HG03460 (cell line): Measurements from ENCODE around the gene TBX5.
"Not testable (repeated sequence)": the region's sequence is repeated elsewhere in the genome, so short reads cannot be mapped to it uniquely, and the experiment has no call there.

Experiments
- ATAC-seq: cut with Tn5 transposase; IDR thresholded peaks from one replicate; pipeline ENCODE4 v1.9.1; 2021; ENCODE audit not compliant: unreplicated experiment

The TBX5 gene

DNA sequence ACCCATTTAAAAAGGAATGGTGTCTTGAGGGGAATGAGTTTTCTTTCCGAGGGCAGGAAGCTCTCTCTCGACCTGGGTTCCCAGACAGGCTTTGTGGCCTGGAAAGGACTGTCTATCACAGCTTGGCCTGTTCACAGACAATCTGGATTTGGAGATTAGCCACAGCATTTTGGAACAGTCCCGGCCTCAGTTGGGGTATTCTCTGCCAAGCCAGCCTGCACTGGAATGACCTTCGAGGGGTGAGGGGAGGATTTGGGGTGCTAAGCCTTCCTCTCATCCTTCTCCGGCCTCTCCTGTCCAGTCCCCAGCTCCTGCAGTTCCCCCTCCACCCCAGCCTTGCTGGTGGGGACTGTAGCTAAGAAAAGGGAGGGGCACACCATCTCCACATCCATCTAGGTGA, 13.0 kb downstream of the TBX5 start:
- ATAC-seq, result no peak

GRCh38 chr12:114391088-114391487, 14.9 kb downstream of the TBX5 start:
- no peak for ATAC-seq

GRCh38 chr12:114384739-114385138, 21.2 kb downstream of the TBX5 start:
- ATAC-seq, result no peak

GRCh38 chr12:114381177-114381576, 24.8 kb downstream of the TBX5 start:
- no peak for ATAC-seq

- no peak for ATAC-seq
Measured at GRCh38 chr12:114371733-114372132, 34.2 kb downstream of the TBX5 start.

DNA sequence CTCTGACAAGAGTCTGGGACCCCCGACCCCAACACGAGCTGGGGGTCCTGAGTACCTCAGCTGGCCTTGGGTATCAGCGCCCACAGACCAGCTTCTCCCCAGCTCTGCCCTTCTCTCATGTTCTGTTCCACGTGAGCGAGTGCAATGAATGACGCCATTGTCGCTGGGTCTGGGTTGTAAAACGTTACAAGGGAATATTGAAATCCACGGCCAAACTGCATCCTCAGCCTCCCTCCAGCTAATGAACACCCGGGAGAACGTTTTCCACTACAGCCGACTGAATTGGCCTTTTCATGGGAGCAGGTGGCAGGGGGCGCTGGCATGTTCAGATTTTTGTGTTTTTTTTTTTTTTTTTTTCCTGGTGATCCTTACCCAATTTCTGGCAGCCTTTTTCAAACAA, 34.7 kb downstream of the TBX5 start:
- no peak for ATAC-seq

- no peak for ATAC-seq
Measured at GRCh38 chr12:114368685-114369452, 37.1 kb downstream of the TBX5 start.

GRCh38 chr12:114361992-114362391, 44.0 kb downstream of the TBX5 start:
- no peak for ATAC-seq

GRCh38 chr12:114361545-114361944, 44.4 kb downstream of the TBX5 start:
- no peak for ATAC-seq

GRCh38 chr12:114360485-114360884, 45.5 kb downstream of the TBX5 start:
- ATAC-seq, result no peak

- no peak for ATAC-seq
Measured at GRCh38 chr12:114355389-114356088, 50.4 kb downstream of the TBX5 start.

- ATAC-seq, result not testable (repeated sequence)
Measured at GRCh38 chr12:114349239-114349638, 56.7 kb downstream of the TBX5 start.

- ATAC-seq, result no peak
Measured at GRCh38 chr12:114347861-114348260, 58.1 kb downstream of the TBX5 start.

DNA sequence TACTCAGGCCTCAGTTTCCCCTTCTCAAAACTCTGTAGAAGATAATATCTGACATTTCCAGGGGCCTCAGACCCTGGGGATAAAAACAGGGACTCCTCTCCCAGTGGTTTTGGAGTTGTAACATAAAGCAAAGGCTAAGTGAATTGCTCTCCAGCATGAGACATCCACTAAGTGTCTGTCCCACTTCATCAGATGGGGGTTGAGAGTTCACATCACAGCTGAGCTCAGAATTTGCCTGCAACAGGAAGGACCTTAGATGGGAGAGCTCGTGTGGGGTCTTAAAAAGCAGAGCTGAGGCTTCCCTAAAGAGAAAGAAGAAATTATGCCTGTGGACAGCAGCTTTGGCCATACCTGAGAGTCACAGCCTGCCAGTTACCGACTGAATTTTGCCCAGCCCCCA, 61.1 kb downstream of the TBX5 start:
- no peak for ATAC-seq

GRCh38 chr12:114344303-114344663, 61.7 kb downstream of the TBX5 start:
- no peak for ATAC-seq

DNA sequence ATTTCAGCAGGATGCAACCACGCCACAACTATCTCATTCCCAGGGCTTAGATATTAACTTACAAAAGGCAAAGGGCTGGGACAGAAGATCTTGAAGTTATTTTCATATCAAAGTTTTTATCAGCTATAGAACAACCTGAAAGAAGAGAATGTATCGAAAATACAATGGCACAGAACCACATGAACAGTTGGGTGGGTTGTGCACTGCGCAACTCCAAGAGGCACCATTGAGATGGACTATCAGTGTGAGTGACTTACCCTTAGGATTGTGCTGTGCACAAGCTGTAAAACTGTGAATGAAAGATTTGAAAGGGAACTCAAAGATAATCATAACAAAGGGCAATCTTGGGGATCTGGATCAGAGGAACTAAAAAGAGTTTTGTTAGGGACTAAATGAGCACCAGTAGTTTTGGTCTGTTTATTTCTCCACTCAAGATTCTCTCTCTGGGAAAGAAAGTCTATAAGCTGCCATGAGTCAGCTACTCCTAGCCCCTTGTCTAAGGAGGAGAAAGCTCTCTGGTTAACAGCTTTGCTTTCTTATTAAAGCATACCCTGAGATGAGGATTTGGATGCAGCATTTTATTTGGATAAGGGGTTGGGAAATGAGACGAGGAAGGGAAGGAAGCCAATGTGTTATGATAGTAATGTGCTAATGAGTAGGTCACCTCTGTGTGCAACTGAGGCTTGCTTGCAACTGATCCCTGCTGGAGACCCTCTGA, 62.2 kb downstream of the TBX5 start:
- no peak for ATAC-seq

GRCh38 chr12:114342656-114343055, 63.3 kb downstream of the TBX5 start:
- no peak for ATAC-seq

- ATAC-seq, result no peak
Measured at GRCh38 chr12:114341635-114342034, 64.3 kb downstream of the TBX5 start.

DNA sequence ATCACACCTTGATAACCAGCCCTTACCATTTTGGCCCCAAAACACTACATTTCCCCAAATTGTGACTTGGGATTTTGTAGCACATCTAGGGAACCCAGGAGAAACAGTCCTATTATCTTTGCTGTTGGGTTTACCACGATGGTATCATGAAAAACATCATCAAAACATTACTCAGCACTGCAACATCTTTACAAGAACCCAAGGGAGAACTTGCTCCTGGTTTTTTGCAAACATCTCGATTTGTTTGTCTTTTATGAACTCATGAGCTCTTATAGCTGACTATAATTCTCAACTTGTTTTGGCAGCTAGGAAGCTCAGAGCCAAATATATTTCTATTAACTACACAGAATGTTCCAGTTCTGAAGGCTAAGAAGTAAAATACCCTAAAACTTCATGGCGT, 65.7 kb downstream of the TBX5 start:
- ATAC-seq, result no peak

- ATAC-seq, result no peak
Measured at GRCh38 chr12:114339626-114340025, 66.3 kb downstream of the TBX5 start.

DNA sequence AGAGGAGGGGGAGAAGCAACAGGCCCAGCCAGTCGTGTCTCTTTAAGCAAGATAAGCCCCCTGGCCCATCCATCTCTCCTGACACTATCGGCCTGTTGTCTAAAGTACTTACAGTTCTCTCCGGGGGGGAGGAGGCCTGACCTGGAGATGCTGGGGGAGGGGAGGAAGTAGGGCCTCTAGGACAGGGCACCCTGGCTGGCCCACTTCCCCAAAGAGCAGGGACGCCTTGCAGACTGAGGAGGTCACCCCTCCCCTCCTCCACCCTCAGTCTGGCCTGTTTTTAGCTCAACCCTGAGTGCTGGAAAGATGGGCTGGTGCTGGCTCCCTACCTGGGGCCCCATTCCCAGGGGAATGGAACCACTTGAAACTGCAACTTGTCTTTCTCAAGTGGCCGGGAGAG, 70.3 kb downstream of the TBX5 start:
- ATAC-seq, result no peak

GRCh38 chr12:114334395-114334794, 71.5 kb downstream of the TBX5 start:
- no peak for ATAC-seq
